OCI-LY1 (cell line): ENCODE data around the gene RARS1.

Source experiments
- CTCF ChIP-seq: fragments of 200-600 bp; sonication (generic), shearing (Covaris generic); IDR thresholded peaks from 2 replicates; pipeline ENCODE4 v1.5.1; 2017; ENCODE audit warnings: mild to moderate bottlenecking, antibody characterized with exemption, low read length, moderate library complexity, mixed read lengths
- EZH2 ChIP-seq: fragments of 200-600 bp; sonication (generic), shearing (Covaris generic); IDR thresholded peaks from 2 replicates; pipeline ENCODE4 v1.8.0; 2017; ENCODE audit warnings: borderline replicate concordance, mixed run types, mild to moderate bottlenecking, antibody characterized with exemption, low read length, moderate library complexity, mixed read lengths

- TF ChIP-seq CTCF: no peak
- no peak for TF ChIP-seq EZH2
These were observed 13.9 kb upstream of the RARS1 start for GRCh38 chr5:168472329-168472728.
